HCT116 (cell line): ENCODE data around the gene KIF26B. TPM values are rescaled to one million over a fixed set of nuclear protein-coding genes. Genes with fewer than 3 reads are reported as not detected.

ENCODE experiments used
- ATAC-seq: fragments of 200-7000 bp; cut with Tn5 transposase; 2 replicates; pipeline ENCODE4 v1.9.1; 2020; ENCODE audit warnings: mild to moderate bottlenecking, moderate library complexity
- BruUV-seq: library from RNA; stranded (reverse); fragments of 400-500 nt; replicated peaks from 2 replicates; lab custom pipeline; 2021; lab: Mats Ljungman, UMichigan
- CTCF ChIA-PET: fragments of 300-600 bp; sonication (Branson Sonifier 250); formaldehyde crosslinking; loops from one replicate; lab custom pipeline; 2021; ENCODE audit warnings: antibody characterized with exemption; lab: Charles Lee
- POLR2A ChIA-PET: fragments of 300-600, 350-600 bp; sonication (Branson Sonifier 250); formaldehyde crosslinking; loops from one replicate; lab custom pipeline; 2021; ENCODE audit warnings: antibody characterized with exemption; lab: Charles Lee
- RAD21 ChIA-PET, 2 experiments: fragments of 300-600 bp; sonication (Branson Sonifier 250); formaldehyde crosslinking; loops; one replicate each; lab custom pipeline; 2023; ENCODE audit warnings: low total read pairs in 2 of 2; ENCODE audit not compliant: uncharacterized antibody in 2 of 2, unreplicated experiment in 2 of 2, low non-redundant PET in 1 of 2; lab: Charles Lee
- DNase-seq: peaks from one replicate; pipeline ENCODE4 v3.0.0-alpha.2; 2010; ENCODE audit warnings: low read depth, low spot score
- H2AFZ ChIP-seq: fragments of 200-600 bp; shearing (Covaris generic), sonication (generic); 2 replicates; pipeline ENCODE4 v1.6.1; 2017; ENCODE audit warnings: low read depth, mixed run types, mixed read lengths, antibody characterized with exemption, low read length; ENCODE audit not compliant: poor library complexity, severe bottlenecking
- H3K27ac ChIP-seq: 2 replicates; pipeline ENCODE4 v1.5.1; 2012; ENCODE audit warnings: low read depth, low read length
- H3K27me3 ChIP-seq: fragments of 200-600 bp; sonication (generic); 2 replicates; pipeline ENCODE4 v1.6.1; 2016; ENCODE audit warnings: mixed run types, low read length, mixed read lengths; ENCODE audit not compliant: insufficient read depth
- H3K36me3 ChIP-seq, 2 experiments: fragments of 200-500 bp in 1 of 2; fragments of 200-600 bp in 1 of 2; sonication (Bioruptor generic) in 1 of 2; sonication (generic) in 1 of 2; 2 replicates each; pipeline versions ENCODE4 v1.5.1 to v1.6.1; 2014 to 2016; ENCODE audit warnings: low read length in 2 of 2, inconsistent platforms in 1 of 2, mixed read lengths in 1 of 2, mixed run types in 1 of 2; ENCODE audit not compliant: insufficient read depth in 2 of 2, control insufficient read depth in 1 of 2
- H3K4me1 ChIP-seq, 2 experiments: fragments of 200-600 bp in 1 of 2; sonication (generic) in 1 of 2; 2 replicates each; pipeline versions ENCODE4 v1.5.1 to v1.6.1; 2012 to 2017; ENCODE audit warnings: low read length in 2 of 2, inconsistent platforms in 1 of 2, mild to moderate bottlenecking in 1 of 2, mixed read lengths in 1 of 2, mixed run types in 1 of 2, moderate library complexity in 1 of 2; ENCODE audit not compliant: insufficient read depth in 2 of 2, control insufficient read depth in 1 of 2
- H3K4me2 ChIP-seq: fragments of 200-600 bp; sonication (generic); 2 replicates; pipeline ENCODE4 v1.6.1; 2017; ENCODE audit warnings: mixed run types, low read length, mixed read lengths
- H3K4me3 ChIP-seq, 2 experiments: fragments of 200-600 bp in 1 of 2; sonication (generic) in 1 of 2; replicated peaks in 1 of 2; 2 replicates each; pipeline ENCODE4 v1.5.1; 2011 to 2016; ENCODE audit warnings: low read length in 2 of 2, control low read depth in 1 of 2, low read depth in 1 of 2, mild to moderate bottlenecking in 1 of 2, mixed read lengths in 1 of 2, mixed run types in 1 of 2
- H3K79me2 ChIP-seq: fragments of 200-600 bp; sonication (generic); 2 replicates; pipeline ENCODE4 v1.6.1; 2017; ENCODE audit warnings: mild to moderate bottlenecking, mixed run types, low read length, moderate library complexity, mixed read lengths; ENCODE audit not compliant: insufficient read depth
- H3K9ac ChIP-seq: fragments of 200-600 bp; sonication (generic); 2 replicates; pipeline ENCODE4 v1.6.1; 2016; ENCODE audit warnings: low read length, mixed read lengths
- H3K9me2 ChIP-seq: fragments of 200-600 bp; sonication (generic), shearing (Covaris generic); 2 replicates; pipeline ENCODE4 v1.6.1; 2017; ENCODE audit warnings: mixed run types, mild to moderate bottlenecking, moderate library complexity; ENCODE audit not compliant: insufficient read depth
- H3K9me3 ChIP-seq, 2 experiments: fragments of 200-500 bp in 1 of 2; fragments of 200-600 bp in 1 of 2; sonication (Bioruptor generic) in 1 of 2; sonication (generic) in 1 of 2; 2 replicates each; pipeline ENCODE4 v1.6.1; 2014 to 2017; ENCODE audit warnings: low read length in 2 of 2, mixed read lengths in 2 of 2, inconsistent platforms in 1 of 2, low read depth in 1 of 2, mild to moderate bottlenecking in 1 of 2, mixed run types in 1 of 2, moderate library complexity in 1 of 2; ENCODE audit not compliant: control insufficient read depth in 1 of 2, insufficient read depth in 1 of 2
- H4K20me1 ChIP-seq: fragments of 200-600 bp; sonication (generic), shearing (Covaris generic); 2 replicates; pipeline ENCODE4 v1.6.1; 2017; ENCODE audit warnings: mixed run types, mild to moderate bottlenecking, moderate library complexity; ENCODE audit not compliant: insufficient read depth
- ATF3 ChIP-seq: IDR thresholded peaks from 2 replicates; pipeline ENCODE4 v1.6.1; 2012
- CBX3 ChIP-seq: IDR thresholded peaks from 2 replicates; pipeline ENCODE4 v1.6.1; 2012; ENCODE audit warnings: low read depth
- CTCF ChIP-seq, 3 experiments: fragments of 200-600 bp in 1 of 3; sonication (generic) in 1 of 3; IDR thresholded peaks in 2 of 3; conservative IDR thresholded peaks in 1 of 3; 2 replicates each; pipeline ENCODE4 v1.5.1; 2012 to 2017; ENCODE audit warnings: low read depth in 2 of 3, low read length in 2 of 3, antibody characterized with exemption in 1 of 3, borderline replicate concordance in 1 of 3, control low read depth in 1 of 3, mild to moderate bottlenecking in 1 of 3, mixed read lengths in 1 of 3, mixed run types in 1 of 3, moderate library complexity in 1 of 3; ENCODE audit not compliant: insufficient read depth in 1 of 3
- FOSL1 ChIP-seq: IDR thresholded peaks from 2 replicates; pipeline ENCODE4 v1.6.1; 2012; ENCODE audit warnings: low read depth
- JUND ChIP-seq: IDR thresholded peaks from 2 replicates; pipeline ENCODE4 v1.6.1; 2012
- REST ChIP-seq: IDR thresholded peaks from 2 replicates; pipeline ENCODE4 v1.6.1; 2012; ENCODE audit warnings: low read depth
- SP1 ChIP-seq: IDR thresholded peaks from 2 replicates; pipeline ENCODE4 v1.6.1; 2012; ENCODE audit warnings: low read depth
- TCF7L2 ChIP-seq: IDR thresholded peaks from 2 replicates; pipeline ENCODE4 v1.7.0; 2011; ENCODE audit warnings: borderline replicate concordance, inconsistent platforms; ENCODE audit not compliant: insufficient read depth, insufficient read length; ENCODE audit errors: extremely low read depth
- YY1 ChIP-seq: IDR thresholded peaks from 2 replicates; pipeline ENCODE4 v1.6.1; 2011; ENCODE audit warnings: low read length, low read depth, moderate library complexity, mild to moderate bottlenecking; ENCODE audit not compliant: insufficient replicate concordance; ENCODE audit errors: extremely low read depth
- ZFX ChIP-seq: fragments of 450-650 bp; IDR thresholded peaks from 2 replicates; pipeline ENCODE4 v1.6.1; 2017
- ZNF274 ChIP-seq: fragments of 200-500 bp; sonication (Bioruptor generic); IDR thresholded peaks from 2 replicates; pipeline ENCODE4 v1.6.1; 2014; ENCODE audit warnings: mild to moderate bottlenecking, low read depth, low read length, inconsistent platforms
- intact Hi-C: fragments of 100-400 bp; cut with micrococcal nuclease; formaldehyde crosslinking; loops from 2 replicates; pipeline ENCODE4 v1.10.0; 2022
- total RNA-seq: library from RNA; stranded (reverse); gene quantifications from one replicate; pipeline ENCODE4 v1.2.1, GENCODE V29; 2021; ENCODE audit not compliant: unreplicated experiment

KIF26B gene
- total RNA-seq, 1 experiment from 2014 or later, result 0.49 TPM

- Histone ChIP-seq H4K20me1 (no peaks in the 10 kb centered on the region), H3K27ac (no peak overlapping the region), H3K4me2 (no peak overlapping the region), H3K4me3 (no peak overlapping the region), H3K4me1 (no peaks in the 10 kb centered on the region), H3K9ac (no peak overlapping the region), H3K79me2 (no peaks in the 10 kb centered on the region), H3K9me3 (no peaks in the 10 kb centered on the region), H3K36me3 (no peaks in the 10 kb centered on the region), H3K9me2 (no peaks in the 10 kb centered on the region), H2AFZ (no peak overlapping the region), H3K27me3 (peaks cover 6% of the 10 kb centered on the region)
- ChIA-PET POLR2A (no interaction called here), RAD21 (no interaction called here), CTCF (no interaction called here)
- no TSS peak for BruUV-seq
- DNase-seq (no peak), ATAC-seq (no peak)
- TF ChIP-seq ZFX (no peak), TCF7L2 (no peak), ZNF274 (no peak), CBX3 (no peak), ATF3 (no peak), JUND (no peak), SP1 (no peak), REST (no peak), YY1 (no peak), FOSL1 (no peak), CTCF (IDR thresholded peaks at IDR 0.05 in 2 of 3, conservative IDR thresholded peaks at IDR 0.05 in 1 of 3; ENCODE audit: borderline replicate concordance in 1 of 3, insufficient read depth in 1 of 3, low read depth in 2 of 3, low read length in 2 of 3) (no peak)
- intact Hi-C loops, result no loop called here
Measured at GRCh38 chr1:245393694-245394093, 238.9 kb downstream of the KIF26B start.
